Stimulated activated CD8-positive, alpha-beta memory T cell treated with anti-CD3 and anti-CD28 coated beads, Interleukin-12 subunit alpha, Interleukin-12 subunit beta, amount 100 ng/mL, for 24 hours (primary cell): ENCODE data around the gene IQCN.

ENCODE experiments used
- DNase-seq: peaks from one replicate; pipeline ENCODE4 v3.0.0-alpha.2; 2020; ENCODE audit errors: extremely low read depth

IQCN gene

GRCh38 chr19:18274219-18274780 lies at the start of gene IQCN:
Gene IQCN, minus strand, starts transcription at chr19:18274452. Its CDS starts 4,974 bp downstream, at chr19:18269478.
- DNase-seq = no peak

GRCh38 chr19:18322759-18323460 lies 48.7 kb upstream of the IQCN start, which contains the start of gene LSM4:
Gene LSM4, minus strand, starts transcription at chr19:18323076. Its CDS starts 56 bp downstream, at chr19:18323020.
- peak; percentile 98 for DNase-seq

GRCh38 chr19:18322318-18322758 lies 48.1 kb upstream of the IQCN start:
- DNase-seq = no peak

GRCh38 chr19:18321734-18322102 lies 47.5 kb upstream of the IQCN start:
- no peak for DNase-seq

GRCh38 chr19:18320865-18321733 lies 46.8 kb upstream of the IQCN start:
- DNase-seq = no peak

- no peak for DNase-seq
These were observed 45.4 kb upstream of the IQCN start for GRCh38 chr19:18319591-18320135.

- DNase-seq = no peak
These were observed 43.9 kb upstream of the IQCN start for GRCh38 chr19:18317961-18318800.

- DNase-seq = no peak
These were observed 39.1 kb upstream of the IQCN start for GRCh38 chr19:18313398-18313797.

GRCh38 chr19:18312092-18312534 lies 37.9 kb upstream of the IQCN start:
- no peak for DNase-seq

- DNase-seq = no peak
These were observed 37.3 kb upstream of the IQCN start for GRCh38 chr19:18311502-18312091.

GRCh38 chr19:18310966-18311365 lies 36.7 kb upstream of the IQCN start:
- DNase-seq = no peak

- no peak for DNase-seq
These were observed 36.1 kb upstream of the IQCN start for GRCh38 chr19:18310118-18310909.

GRCh38 chr19:18309525-18310064 lies 35.3 kb upstream of the IQCN start:
- no peak for DNase-seq

GRCh38 chr19:18308948-18309325 lies 34.7 kb upstream of the IQCN start:
- DNase-seq = no peak

- DNase-seq = no peak
These were observed 34.0 kb upstream of the IQCN start for GRCh38 chr19:18308051-18308947.

GRCh38 chr19:18307271-18307681 lies 33.0 kb upstream of the IQCN start:
- no peak for DNase-seq

- no peak for DNase-seq
These were observed 32.6 kb upstream of the IQCN start for GRCh38 chr19:18306888-18307260.

GRCh38 chr19:18306209-18306887 lies 32.1 kb upstream of the IQCN start:
- no peak for DNase-seq
